HG02938 (cell line): ENCODE results near the gene TAS2R42.

Source experiments
- ATAC-seq: cut with Tn5 transposase; IDR thresholded peaks from one replicate; pipeline ENCODE4 v1.9.1; 2021; ENCODE audit warnings: mild to moderate bottlenecking, moderate library complexity; ENCODE audit not compliant: unreplicated experiment

The TAS2R42 gene, protein sequence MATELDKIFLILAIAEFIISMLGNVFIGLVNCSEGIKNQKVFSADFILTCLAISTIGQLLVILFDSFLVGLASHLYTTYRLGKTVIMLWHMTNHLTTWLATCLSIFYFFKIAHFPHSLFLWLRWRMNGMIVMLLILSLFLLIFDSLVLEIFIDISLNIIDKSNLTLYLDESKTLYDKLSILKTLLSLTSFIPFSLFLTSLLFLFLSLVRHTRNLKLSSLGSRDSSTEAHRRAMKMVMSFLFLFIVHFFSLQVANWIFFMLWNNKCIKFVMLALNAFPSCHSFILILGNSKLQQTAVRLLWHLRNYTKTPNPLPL

DNA sequence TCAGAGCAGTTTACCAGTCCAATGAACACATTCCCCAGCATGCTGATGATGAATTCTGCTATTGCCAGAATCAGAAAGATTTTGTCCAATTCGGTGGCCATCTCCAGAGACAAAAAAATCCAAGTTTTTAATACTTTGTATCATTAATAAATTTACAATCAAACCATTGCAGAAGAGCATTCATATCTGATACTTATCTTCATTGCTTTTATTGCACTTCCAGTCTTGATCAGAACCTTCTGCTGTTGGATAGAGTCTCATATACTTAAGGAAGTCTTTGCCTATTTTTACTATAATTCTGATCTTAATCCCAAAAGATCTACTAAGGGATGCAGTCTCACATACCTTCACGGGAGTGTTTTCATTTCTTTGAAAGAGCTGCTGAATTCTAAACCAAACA is at the start of gene TAS2R42:
TAS2R42 (minus strand) TSS at position 101 of the 400 bp plus-strand sequence; CDS start at position 101, 0 bp downstream.
- no peak for ATAC-seq

DNA sequence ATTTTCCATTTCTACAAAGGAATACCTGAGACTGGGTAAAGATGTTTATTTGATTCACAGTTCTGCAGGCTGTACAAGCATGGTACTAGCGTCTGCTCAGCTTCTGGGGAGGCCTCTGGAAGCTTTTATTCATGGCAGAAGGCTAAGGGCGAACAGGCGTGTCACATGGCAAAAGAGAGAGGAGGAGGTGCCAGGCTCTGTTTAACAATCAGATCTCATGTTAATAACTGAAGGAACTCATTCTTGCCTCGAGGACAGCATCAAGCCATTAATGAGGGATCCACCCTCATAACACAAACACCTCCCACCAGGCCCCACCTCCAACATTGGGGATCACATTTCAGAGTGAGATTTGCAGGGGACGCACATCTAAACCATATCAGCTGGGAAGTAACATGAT is 46.8 kb upstream of the TAS2R42 start:
- no peak for ATAC-seq

DNA sequence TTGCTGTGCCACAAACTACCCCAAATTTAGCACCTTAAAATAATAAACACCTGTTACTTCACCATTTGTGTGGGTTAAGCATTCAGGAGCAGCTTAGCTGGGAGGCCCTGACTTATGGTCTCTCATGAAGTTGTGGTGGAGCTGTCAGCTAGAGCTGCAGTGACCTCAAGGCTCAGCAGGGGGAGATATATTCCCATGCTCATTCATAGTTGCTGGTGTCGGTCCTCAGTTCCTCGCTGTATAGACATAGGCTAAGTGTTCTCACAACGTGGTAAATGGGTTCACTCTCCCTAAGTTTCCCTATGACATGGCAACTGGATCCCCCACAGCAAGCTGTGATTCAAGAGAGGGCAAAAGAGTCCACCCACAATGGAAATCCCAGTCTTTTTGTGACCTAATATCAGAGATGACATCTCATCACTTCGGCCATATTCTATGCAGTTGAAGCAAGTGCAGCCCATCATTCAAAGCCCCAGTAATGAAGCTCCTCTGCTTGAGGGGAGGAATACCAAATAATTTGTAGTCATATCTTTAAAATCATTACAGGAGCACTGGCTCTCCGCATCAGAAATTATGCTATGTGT is 41.7 kb upstream of the TAS2R42 start:
- no peak for ATAC-seq

DNA sequence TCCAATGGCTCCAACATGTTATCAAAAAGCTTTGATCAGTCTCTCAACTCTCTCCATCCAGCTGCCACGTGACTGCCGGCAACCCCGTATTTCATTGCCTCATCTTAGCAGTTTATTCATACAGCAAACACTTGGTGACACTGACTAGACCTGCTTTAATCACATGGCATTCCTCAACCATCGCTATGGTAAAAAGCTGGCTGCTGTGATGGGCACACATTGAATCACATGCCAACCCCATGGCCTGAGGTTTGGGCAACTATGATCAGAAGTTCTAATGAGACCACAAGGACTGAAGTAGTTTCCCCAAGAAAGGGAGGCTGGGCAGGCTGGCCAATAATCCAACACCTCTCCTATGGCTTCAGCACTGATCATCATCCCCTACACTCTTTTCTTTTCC is 40.6 kb upstream of the TAS2R42 start:
- no peak for ATAC-seq

DNA sequence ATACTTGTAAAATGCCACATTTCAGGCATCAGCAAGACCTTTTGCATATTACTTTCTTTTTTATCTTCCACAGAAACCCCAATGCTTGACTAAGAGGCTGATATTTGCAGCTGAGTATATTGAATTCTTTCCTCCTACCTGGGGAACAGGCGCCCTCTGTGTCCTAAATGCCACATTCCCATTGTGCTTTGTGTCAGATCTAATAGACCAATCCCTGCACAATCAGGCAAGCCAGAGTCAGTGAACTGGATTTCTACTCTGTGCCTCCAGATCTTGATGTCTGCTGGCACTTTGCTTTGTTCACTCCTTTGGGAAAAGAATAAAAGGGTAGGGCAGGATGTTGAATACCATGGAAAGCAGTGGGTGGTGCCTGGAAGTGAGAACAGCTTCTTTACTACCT is 22.4 kb upstream of the TAS2R42 start:
- no peak for ATAC-seq

DNA sequence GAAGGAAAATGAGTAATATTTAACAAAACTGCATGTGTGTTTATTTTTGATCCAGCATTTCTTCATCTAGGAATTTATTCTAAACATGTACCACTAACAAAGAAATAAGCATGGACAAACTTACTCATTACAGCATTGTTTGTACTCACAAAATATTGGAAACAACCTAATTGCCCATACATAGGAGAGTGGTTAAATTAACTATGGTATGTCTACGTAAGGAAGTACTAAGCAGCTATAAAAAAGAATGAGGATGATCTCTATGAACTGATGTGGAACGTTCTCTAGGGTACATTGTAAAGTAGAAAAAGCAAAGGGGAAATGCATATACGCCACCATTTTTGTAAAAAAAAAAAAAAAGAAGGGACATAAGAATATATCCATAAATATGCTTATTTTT is 17.4 kb upstream of the TAS2R42 start:
- ATAC-seq, result no peak

DNA sequence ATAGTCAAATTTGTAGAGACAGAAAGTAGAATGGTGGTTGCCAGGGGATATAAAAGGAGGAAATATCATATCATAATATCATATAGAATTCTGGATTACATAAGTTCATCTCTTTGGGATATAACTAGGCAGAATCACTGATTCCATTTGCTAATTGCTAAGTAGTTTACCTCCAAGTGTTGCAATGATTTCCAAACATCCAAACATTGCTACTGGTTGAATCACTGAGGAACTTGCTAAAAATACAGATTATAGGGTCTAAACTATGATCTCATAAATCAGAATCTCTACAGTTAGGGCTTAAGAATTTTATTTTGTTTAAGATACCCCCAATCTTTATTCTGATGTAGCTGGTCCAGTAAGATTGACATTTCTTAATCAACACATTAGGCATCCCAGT is 16.1 kb upstream of the TAS2R42 start:
- ATAC-seq, result no peak

DNA sequence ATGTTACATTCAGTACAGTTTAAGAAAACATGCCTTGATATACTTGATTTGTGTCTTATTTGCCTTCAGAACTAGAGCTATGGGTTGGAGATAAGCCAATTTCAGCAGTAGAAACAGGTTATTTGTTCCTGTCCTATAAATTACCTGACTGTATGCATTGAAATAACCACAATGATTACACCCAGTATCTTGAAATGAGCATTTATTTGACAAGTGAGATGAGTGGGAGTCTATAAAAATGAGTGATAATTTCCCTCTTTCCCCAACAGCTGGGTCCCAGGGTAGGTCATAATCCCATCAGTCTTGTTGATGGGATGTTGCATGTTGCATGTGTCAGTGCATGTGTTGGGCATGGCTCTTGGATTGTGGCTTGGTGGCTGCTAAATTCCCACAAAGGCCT is 3.7 kb downstream of the TAS2R42 start:
- ATAC-seq, result no peak

DNA sequence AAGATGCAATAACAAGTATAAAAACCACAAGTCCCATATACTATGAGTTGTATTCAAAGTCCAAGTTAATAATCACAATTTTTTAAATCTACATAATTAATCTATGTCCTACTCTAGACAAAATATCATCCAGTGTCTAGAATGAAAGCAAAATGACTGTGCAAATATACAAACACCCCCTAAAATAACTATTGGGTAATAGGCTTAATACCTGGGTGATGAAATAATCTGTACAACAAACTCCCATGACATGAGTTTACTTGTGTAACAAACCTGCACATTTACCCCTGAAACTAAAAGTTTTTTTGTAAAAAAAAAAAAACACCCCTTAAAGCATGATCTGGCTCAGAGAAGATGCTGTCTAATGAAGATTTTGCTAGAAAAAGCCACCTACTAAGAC is 4.2 kb downstream of the TAS2R42 start:
- ATAC-seq, result no peak

DNA sequence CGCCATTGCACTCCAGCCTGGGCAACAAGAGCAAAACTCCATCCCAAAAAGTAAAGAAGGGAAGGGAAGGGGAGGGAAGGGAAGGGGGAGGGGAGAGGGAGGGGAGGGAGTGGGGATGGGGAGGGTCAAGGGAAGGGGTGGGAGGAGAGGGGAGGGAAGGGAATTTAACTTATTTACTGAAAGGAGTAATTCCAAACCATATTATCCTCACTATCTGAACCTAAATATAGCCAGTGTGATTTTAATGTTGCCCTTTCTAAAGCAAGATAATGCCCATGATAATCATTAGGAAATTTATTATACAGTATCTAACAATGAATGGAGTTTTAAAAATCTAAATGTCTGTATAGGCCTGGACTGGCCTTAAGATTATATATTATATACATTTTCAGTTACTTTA is 8.5 kb downstream of the TAS2R42 start:
- ATAC-seq, result no peak

DNA sequence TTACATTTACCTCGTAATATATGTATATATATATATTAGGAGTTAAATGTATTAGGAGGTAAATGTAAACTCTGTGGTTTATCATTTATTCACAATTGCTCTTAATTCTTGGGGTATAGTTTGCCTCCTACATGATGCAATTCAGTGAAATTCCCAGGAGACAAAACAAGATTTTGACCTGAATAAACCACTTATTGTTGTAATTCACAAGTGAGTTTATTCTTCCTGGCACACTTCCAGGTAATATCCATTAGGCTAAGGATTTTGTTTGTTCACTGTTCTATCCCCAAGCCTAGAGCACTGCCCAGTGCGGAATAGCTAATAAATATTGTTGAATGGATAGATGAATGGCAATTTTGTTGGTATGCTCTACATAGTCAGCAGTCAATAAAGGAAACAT is 12.7 kb downstream of the TAS2R42 start:
- ATAC-seq, result no peak

DNA sequence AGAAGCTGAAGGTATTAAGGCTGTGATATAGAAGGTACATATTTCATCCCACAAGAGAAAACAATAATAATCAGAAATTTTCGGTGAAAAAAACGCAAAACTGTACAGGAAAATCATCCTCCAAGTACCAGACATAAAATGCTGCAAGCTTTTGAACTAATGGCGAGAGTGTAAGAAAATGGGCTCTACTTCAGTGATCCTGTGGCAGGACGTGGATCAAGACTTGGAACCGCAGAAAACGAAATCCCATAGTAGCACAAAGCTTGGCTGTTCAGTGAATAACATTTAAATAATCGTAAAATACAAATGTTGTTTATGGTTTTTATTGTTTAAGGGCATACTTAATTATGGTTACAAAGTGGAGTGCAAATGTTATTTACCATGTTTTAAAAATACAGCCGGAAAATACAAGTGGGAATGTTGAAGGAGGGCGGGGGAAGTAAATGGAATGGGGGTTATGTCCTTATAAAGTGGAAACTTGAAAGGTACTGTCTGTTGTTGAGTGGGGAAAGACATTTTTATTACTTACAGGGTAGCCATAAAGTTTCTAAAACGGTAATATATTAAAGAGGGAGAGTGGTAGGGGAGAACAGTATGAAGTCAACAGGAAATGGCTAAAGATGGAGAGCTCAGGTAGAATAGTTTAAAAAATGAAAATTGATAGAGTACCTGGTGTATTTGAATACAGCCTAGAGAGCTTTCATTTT is 14.6 kb downstream of the TAS2R42 start:
- no peak for ATAC-seq

DNA sequence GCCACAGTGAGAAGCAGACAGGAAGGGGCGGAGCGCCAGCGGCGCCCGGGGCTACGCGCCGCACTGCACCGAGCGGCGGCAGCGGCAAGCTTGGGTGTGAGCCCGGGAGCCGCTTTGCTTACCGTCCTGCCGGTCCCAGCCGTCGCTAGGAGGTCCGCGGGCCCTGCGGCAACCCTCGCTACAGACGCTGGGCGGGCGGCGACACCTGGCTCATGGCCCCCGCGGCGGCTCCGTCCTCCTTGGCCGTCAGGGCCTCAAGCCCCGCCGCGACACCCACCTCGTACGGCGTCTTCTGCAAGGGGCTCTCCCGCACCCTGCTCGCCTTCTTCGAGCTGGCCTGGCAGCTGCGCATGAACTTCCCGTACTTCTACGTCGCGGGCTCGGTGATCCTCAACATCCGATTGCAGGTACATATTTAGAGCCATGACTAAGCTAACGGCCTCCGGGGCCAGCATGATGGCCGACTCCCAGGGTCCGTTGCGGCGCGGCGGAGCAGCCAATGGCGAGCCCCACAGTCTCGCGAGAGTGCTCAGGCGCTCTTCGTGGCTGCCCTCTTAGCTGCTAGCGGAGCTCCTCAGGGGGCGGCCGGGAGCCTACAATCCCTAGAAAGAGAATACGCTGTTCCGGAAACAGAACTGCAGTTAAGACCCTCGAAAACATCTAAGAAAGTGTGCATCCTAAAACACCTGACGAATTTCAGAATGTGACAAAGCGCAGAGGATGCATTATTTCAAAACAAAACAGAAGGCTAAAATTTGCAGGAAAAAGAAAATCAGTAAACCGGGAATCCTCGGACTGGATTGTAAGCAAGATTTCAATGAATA is 15.4 kb downstream of the TAS2R42 start, which contains the start of gene SMIM10L1:
SMIM10L1 (plus strand) TSS at position 50 of the 824 bp plus-strand sequence; CDS start at position 213, 163 bp downstream.
- peak; percentile 95 for ATAC-seq

DNA sequence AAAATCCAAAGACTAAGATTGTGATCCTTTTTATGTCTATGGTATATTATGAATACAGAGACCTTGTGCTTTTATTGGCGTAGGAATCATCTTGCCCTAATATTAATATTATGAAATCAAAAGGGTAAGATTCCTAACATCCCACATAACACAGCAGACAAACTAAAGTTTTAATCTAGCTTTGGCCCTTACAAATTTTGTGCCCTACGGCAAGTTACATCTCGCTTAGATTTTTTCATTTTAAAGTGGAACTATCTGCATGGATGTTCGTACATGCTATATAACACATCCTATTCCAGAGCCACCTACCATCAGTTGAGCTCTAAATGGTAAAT is 16.0 kb downstream of the TAS2R42 start:
- ATAC-seq, result no peak

DNA sequence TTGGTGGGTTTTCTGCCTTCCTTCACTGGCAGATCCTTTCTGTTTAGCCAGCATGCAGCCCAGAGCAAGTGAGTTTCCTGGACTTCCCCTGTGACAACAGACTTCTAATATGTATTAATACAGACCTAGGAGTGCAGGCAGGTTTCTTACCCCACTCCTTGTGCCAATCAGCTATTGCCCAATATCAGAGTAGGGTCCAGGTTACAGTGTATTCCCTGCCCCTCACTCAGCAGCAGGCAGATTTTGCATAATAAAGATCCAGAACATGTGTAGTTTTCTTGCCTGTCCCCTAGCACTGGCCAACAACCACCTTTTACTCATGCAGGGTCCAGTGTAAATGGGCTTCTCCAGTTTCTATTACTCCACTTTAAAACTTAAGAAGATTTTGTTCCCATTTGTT is 20.4 kb downstream of the TAS2R42 start:
- ATAC-seq, result no peak

DNA sequence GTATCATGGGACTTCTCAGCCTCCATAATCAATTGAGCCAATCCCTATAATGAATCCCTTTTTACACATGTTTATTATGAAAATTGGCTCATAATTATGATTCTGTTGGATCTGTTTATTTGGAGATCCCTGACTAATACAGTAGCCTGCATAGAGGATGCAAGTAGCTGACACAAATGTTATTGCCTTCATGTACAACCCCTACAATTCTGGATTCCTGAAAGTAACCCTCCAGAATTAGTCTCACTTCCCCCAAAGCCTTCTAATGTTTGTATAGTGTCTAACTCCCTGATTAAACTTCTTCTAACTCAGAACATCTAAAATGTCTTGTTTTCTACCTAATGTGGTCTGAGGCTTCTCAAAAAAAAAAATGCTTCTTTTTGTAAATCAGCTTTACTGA is 22.4 kb downstream of the TAS2R42 start:
- no peak for ATAC-seq

DNA sequence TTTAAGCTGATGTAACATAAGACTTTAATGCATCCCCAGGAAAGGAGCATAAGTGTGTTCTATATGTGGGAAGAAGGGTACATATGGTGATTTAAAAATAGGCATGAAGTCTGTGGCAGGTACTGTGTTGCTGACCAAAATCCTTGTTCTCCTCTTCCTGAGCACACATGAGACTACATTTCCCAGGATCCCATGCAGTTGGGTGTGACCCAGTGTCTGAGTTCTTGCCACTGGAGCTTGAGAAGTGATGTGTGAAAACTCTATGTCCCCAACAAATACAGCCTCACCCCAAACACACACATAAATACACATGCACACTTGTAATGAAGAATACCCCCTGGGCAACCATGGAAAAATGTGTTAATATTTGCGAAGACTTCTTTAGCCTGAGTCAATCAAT is 24.2 kb downstream of the TAS2R42 start:
- no peak for ATAC-seq

DNA sequence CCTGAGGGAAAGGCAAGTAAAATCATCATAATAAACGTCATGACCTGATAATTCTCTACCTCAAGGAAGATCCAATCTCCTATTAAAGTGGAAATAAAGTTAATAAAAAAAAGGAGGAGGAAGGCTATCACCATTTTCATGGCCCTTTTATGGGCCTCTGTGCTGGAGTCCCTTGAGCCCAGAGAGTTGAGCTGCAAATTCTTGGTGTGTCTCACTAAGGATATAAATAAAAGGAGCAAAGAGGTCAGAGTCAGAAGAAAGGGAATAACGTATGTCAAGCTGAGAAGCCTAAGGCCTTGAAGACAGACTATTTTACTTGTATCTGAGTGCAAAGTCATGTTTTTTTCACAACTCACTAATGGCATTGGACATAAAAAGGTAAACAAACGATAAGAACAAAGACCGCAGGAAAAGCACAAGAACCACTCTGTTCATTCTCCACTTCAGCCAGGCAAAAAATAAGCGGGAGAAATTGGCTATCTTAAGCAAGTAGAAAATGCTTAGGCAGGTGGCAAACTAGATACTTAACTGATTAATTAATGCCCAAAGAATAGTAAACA is 27.8 kb downstream of the TAS2R42 start:
- no peak for ATAC-seq

DNA sequence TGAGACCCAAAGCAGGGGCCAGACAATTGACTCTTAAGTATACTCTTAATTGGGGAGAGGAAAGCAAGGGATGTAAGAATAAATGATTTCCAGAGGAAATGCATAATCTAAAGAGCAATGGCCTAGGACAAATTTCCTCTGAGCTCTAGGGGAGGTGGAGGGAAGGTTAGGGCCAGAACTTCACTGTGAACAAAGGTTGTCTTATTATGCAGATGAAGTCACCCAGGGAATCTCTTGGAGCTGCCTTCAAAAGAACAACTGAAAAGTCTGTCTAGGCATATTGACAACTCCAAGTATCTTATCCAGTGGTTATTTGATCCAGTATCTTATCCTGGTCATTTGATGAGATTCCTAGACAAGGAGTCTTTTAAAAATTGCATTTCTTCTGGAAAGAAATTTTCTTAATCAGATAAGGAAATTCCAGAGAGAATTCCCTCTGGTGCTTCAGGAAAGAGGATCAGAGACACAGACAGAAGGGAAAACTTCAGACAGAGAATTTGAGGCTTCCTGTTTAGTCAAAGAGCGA is 32.3 kb downstream of the TAS2R42 start:
- no peak for ATAC-seq

DNA sequence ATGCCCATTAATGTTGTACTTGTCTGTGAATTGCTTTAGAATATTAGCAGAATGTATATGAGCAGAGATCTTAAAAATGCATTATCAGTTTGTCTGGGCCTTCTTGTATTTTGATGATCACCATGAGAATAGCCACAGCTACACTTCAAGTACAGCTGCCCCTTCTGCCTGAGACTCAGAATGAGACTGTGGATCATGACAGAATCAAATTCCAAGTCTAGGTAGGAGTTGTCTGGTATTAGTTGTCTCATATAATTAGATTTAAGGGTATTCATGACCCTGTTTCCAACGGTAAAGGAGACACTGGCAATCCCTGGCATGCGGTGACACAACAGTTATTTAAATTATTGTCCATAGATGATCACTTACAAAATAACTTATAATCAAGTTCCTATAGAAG is 34.0 kb downstream of the TAS2R42 start:
- ATAC-seq, result no peak

DNA sequence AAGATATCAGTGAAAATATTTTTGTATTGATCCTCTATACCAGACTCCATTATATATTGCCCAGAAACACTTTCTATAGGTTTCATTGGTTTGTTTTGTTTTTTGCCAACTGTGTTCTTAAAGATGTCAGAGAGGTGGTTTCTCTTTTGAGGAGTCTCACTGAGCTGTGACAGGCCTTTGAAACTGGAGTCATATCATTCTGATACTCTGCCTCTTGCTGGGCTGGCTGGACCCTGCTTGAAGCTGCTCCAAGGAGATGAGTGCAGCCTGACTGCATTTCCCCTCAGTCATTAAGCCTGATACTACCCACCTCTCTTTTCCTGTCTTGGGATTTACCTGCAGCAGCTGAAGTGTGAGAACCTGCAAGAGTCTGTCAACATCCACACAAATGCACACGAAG is 35.9 kb downstream of the TAS2R42 start:
- peak; percentile 70 for ATAC-seq
